SK-N-SH (cell line): ENCODE measurements around the gene PDLIM5. TPM values are rescaled to one million over a fixed set of nuclear protein-coding genes. Genes with fewer than 3 reads are reported as not detected.

ENCODE experiments used
- CTCF ChIA-PET: fragments of 300-600, 350-600 bp; formaldehyde crosslinking; extraction: SDS; loops from one replicate; lab custom pipeline; 2021; lab: Yijun Ruan, JAX
- POLR2A ChIA-PET: fragments of 350-600 bp; sonication (Branson Sonifier 250); formaldehyde crosslinking; extraction: SDS; loops from one replicate; lab custom pipeline; 2020; ENCODE audit warnings: antibody characterized with exemption, inconsistent platforms; lab: Yijun Ruan, JAX
- DNase-seq: peaks from one replicate; pipeline ENCODE4 v3.0.0; 2012
- H2AFZ ChIP-seq: fragments of 200-600 bp; sonication (generic); 2 replicates; pipeline ENCODE4 v1.8.1; 2016; ENCODE audit warnings: antibody characterized with exemption, mild to moderate bottlenecking, low read depth
- H3F3A ChIP-seq: fragments of 200-600 bp; sonication (generic); replicated peaks from 2 replicates; pipeline ENCODE3; 2016; ENCODE audit warnings: antibody characterized with exemption, mild to moderate bottlenecking; ENCODE audit not compliant: insufficient read depth
- H3K27ac ChIP-seq, 2 experiments: fragments of 200-500 bp in 1 of 2; fragments of 200-600 bp in 1 of 2; sonication (Bioruptor generic) in 1 of 2; sonication (generic), shearing (Covaris generic) in 1 of 2; 2 replicates each; pipeline versions ENCODE4 v1.5.1 to v1.6.1; 2014 to 2016; ENCODE audit warnings: low read depth in 2 of 2, inconsistent platforms in 1 of 2, low read length in 1 of 2, mild to moderate bottlenecking in 1 of 2, mixed read lengths in 1 of 2
- H3K27me3 ChIP-seq: fragments of 200-600 bp; sonication (generic), shearing (Covaris generic); 2 replicates; pipeline ENCODE4 v1.6.1; 2016; ENCODE audit warnings: mixed run types; ENCODE audit not compliant: insufficient read depth
- H3K36me3 ChIP-seq, 2 experiments: fragments of 200-500 bp in 1 of 2; fragments of 200-600 bp in 1 of 2; sonication (Bioruptor generic) in 1 of 2; sonication (generic) in 1 of 2; replicated peaks in 1 of 2; 2 replicates each; pipeline versions ENCODE3 to v1.5.1; 2014 to 2016; ENCODE audit warnings: low read length in 1 of 2, mild to moderate bottlenecking in 1 of 2; ENCODE audit not compliant: insufficient read depth in 2 of 2, control insufficient read depth in 1 of 2
- H3K4me1 ChIP-seq, 2 experiments: fragments of 200-500 bp in 1 of 2; fragments of 200-600 bp in 1 of 2; sonication (Bioruptor generic) in 1 of 2; sonication (generic), shearing (Covaris generic) in 1 of 2; 2 replicates each; pipeline versions ENCODE4 v1.5.1 to v1.6.1; 2014 to 2016; ENCODE audit warnings: low read depth in 1 of 2, low read length in 1 of 2, mixed run types in 1 of 2; ENCODE audit not compliant: insufficient read depth in 2 of 2, control insufficient read depth in 1 of 2
- H3K4me2 ChIP-seq: fragments of 200-600 bp; sonication (generic), shearing (Covaris generic); 2 replicates; pipeline ENCODE4 v1.6.1; 2017; ENCODE audit warnings: mixed run types
- H3K4me3 ChIP-seq, 2 experiments: fragments of 200-500 bp in 1 of 2; fragments of 200-600 bp in 1 of 2; sonication (Bioruptor generic) in 1 of 2; sonication (generic), shearing (Covaris generic) in 1 of 2; 2 replicates each; pipeline versions ENCODE4 v1.5.1 to v1.8.1; 2014 to 2016; ENCODE audit warnings: low read depth in 2 of 2, inconsistent platforms in 1 of 2, low read length in 1 of 2, mild to moderate bottlenecking in 1 of 2, mixed read lengths in 1 of 2, moderate library complexity in 1 of 2
- H3K79me2 ChIP-seq: fragments of 200-600 bp; sonication (generic); 2 replicates; pipeline ENCODE4 v1.8.1; 2017; ENCODE audit warnings: mild to moderate bottlenecking; ENCODE audit not compliant: insufficient read depth
- H3K9ac ChIP-seq: fragments of 200-600 bp; sonication (generic); 2 replicates; pipeline ENCODE4 v1.6.1; 2017; ENCODE audit warnings: mixed run types
- H3K9me2 ChIP-seq: fragments of 200-600 bp; sonication (generic); 2 replicates; pipeline ENCODE4 v1.6.1; 2017; ENCODE audit warnings: mixed run types
- H3K9me3 ChIP-seq: fragments of 200-600 bp; sonication (generic); 2 replicates; pipeline ENCODE4 v1.6.1; 2017; ENCODE audit warnings: mixed run types, mild to moderate bottlenecking, moderate library complexity
- H4K20me1 ChIP-seq: fragments of 200-600 bp; sonication (generic); 2 replicates; pipeline ENCODE4 v1.6.1; 2017; ENCODE audit warnings: mild to moderate bottlenecking, mixed run types; ENCODE audit not compliant: insufficient read depth
- ELF1 ChIP-seq: IDR thresholded peaks from 2 replicates; pipeline ENCODE4 v1.4.0; 2012
- EZH2phosphoT487 ChIP-seq: fragments of 200-600 bp; sonication (generic); IDR thresholded peaks from 2 replicates; pipeline ENCODE4 v1.6.1; 2017; ENCODE audit warnings: low read depth, mixed run types, mild to moderate bottlenecking, antibody characterized with exemption, moderate library complexity, borderline replicate concordance
- FOXJ3 ChIP-seq: sonication (generic); formaldehyde crosslinking; IDR thresholded peaks from 2 replicates; pipeline ENCODE4 v1.5.1; 2020; ENCODE audit warnings: mild to moderate bottlenecking, missing genetic modification reagents
- GATA2 ChIP-seq: sonication (generic); formaldehyde crosslinking; IDR thresholded peaks from 2 replicates; pipeline ENCODE4 v1.5.0; 2020; ENCODE audit warnings: mild to moderate bottlenecking, missing genetic modification reagents
- IRF3 ChIP-seq: fragments of 150-350 bp; IDR thresholded peaks from 2 replicates; pipeline ENCODE4 v1.6.1; 2016; ENCODE audit warnings: mild to moderate bottlenecking, low read depth, low read length
- MXI1 ChIP-seq: IDR thresholded peaks from 2 replicates; pipeline ENCODE4 v1.6.1; 2012; ENCODE audit warnings: mild to moderate bottlenecking, low read depth, low read length, improper control_type of control experiment
- NRF1 ChIP-seq: IDR thresholded peaks from 2 replicates; pipeline ENCODE4 v1.6.1; 2012; ENCODE audit warnings: low read depth, mild to moderate bottlenecking, low read length
- POLR2AphosphoS5 ChIP-seq: IDR thresholded peaks from 2 replicates; pipeline ENCODE4 v1.6.1; 2012; ENCODE audit warnings: low read depth, low read length
- RCOR1 ChIP-seq: fragments of 150-350 bp; IDR thresholded peaks from 2 replicates; pipeline ENCODE4 v1.6.1; 2017; ENCODE audit warnings: antibody characterized with exemption, low read length
- TAF1 ChIP-seq: IDR thresholded peaks from 2 replicates; pipeline ENCODE4 v1.6.1; 2012; ENCODE audit warnings: low read depth, mild to moderate bottlenecking, low read length, moderate library complexity, borderline replicate concordance
- YY1 ChIP-seq: IDR thresholded peaks from 2 replicates; pipeline ENCODE4 v1.4.0; 2012; ENCODE audit warnings: low read depth, mild to moderate bottlenecking
- WGBS: methylation state at CpG from one replicate; pipeline ENCODE4 v1.1.6; 2017; ENCODE audit warnings: low lambda C conversion rate; 5-methylcytosine and 5-hydroxymethylcytosine counted together
- polyA plus RNA-seq, 3 experiments: library from polyadenylated mRNA; depleted of rRNA; stranded (reverse); fragments of >200 nt; gene quantifications; 2 replicates each; pipeline ENCODE4 v1.2.3, GENCODE V29; 2012
- TF ChIP-seq, protein P1 (sequence below): IDR thresholded peaks from 2 replicates; pipeline ENCODE4 v1.6.1; 2012; ENCODE audit warnings: mild to moderate bottlenecking, low read depth, low read length, moderate library complexity
- TF ChIP-seq, protein P2 (sequence below): IDR thresholded peaks from 2 replicates; pipeline ENCODE4 v1.4.0; 2012; ENCODE audit warnings: low read depth
- TF ChIP-seq, protein P3 (sequence below): fragments of 200-600 bp; sonication (generic); IDR thresholded peaks from 2 replicates; pipeline ENCODE4 v1.6.1; 2017; ENCODE audit warnings: antibody characterized with exemption, mild to moderate bottlenecking, moderate library complexity

PDLIM5 gene
- polyA plus RNA-seq, 1 of the 3 experiments (the other 2 are of a cell fraction), result 36.7 TPM

DNA sequence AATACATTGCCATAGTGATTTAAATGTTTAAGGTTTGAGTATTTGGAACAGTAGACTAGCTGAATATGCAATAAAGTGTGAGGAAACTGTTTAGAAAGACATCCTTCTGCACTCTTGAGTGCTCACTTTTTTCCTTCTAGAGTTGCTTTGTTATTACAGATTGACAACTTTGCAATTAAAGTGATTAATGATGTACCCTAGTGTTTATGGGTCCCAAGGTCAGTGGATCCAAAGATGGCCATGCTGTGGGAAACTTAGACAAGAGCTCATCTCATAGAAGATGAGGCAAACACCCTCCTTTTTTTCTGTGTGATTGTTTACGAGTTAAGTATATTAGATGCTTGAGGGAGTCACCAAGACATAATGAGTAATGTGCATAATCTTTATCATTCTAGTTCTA is 118.8 kb downstream of the PDLIM5 start:
- H4K20me1 ChIP-seq, result no peaks in the 10 kb centered on the region
- no peaks in the 10 kb centered on the region for H3K9me3 ChIP-seq
- H3K9ac ChIP-seq, result no peak overlapping the region
- H3K36me3 ChIP-seq, result peaks cover 0 to 6% of the 10 kb centered on the region in 2 experiments
- DNase-seq, result no peak
- ChIA-PET POLR2A (no interaction called here), CTCF (interaction anchor here (0.6 kb wide), 1 partner anchor 164 kb away, joined by 3 read pairs; no protein-coding TSS in a partner anchor)
- WGBS, result 100% methylated on average over 1 of the region's 1 CpG
- H3K27me3 ChIP-seq, result no peaks in the 10 kb centered on the region
- peaks cover under 1 to 26% of the 10 kb centered on the region in 2 experiments; a peak in 3 of 4 replicates for H3K4me1 ChIP-seq
- no peak overlapping the region for H3K27ac ChIP-seq
- no peak overlapping the region for H2AFZ ChIP-seq
- peaks cover 85% of the 10 kb centered on the region for H3K79me2 ChIP-seq
- H3K9me2 ChIP-seq, result no peaks in the 10 kb centered on the region
- no peak for TF ChIP-seq EZH2phosphoT487
- no peak for TF ChIP-seq IRF3
- no peak for TF ChIP-seq NRF1
- TF ChIP-seq, protein P1, sequence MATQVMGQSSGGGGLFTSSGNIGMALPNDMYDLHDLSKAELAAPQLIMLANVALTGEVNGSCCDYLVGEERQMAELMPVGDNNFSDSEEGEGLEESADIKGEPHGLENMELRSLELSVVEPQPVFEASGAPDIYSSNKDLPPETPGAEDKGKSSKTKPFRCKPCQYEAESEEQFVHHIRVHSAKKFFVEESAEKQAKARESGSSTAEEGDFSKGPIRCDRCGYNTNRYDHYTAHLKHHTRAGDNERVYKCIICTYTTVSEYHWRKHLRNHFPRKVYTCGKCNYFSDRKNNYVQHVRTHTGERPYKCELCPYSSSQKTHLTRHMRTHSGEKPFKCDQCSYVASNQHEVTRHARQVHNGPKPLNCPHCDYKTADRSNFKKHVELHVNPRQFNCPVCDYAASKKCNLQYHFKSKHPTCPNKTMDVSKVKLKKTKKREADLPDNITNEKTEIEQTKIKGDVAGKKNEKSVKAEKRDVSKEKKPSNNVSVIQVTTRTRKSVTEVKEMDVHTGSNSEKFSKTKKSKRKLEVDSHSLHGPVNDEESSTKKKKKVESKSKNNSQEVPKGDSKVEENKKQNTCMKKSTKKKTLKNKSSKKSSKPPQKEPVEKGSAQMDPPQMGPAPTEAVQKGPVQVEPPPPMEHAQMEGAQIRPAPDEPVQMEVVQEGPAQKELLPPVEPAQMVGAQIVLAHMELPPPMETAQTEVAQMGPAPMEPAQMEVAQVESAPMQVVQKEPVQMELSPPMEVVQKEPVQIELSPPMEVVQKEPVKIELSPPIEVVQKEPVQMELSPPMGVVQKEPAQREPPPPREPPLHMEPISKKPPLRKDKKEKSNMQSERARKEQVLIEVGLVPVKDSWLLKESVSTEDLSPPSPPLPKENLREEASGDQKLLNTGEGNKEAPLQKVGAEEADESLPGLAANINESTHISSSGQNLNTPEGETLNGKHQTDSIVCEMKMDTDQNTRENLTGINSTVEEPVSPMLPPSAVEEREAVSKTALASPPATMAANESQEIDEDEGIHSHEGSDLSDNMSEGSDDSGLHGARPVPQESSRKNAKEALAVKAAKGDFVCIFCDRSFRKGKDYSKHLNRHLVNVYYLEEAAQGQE, result no peak
- no peak for TF ChIP-seq MXI1
- TF ChIP-seq, protein P2, sequence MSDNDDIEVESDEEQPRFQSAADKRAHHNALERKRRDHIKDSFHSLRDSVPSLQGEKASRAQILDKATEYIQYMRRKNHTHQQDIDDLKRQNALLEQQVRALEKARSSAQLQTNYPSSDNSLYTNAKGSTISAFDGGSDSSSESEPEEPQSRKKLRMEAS, result no peak
- no peak for TF ChIP-seq ELF1
- no peak for TF ChIP-seq GATA2 (CRISPR knock-in tag)
- no peak for TF ChIP-seq RCOR1
- TF ChIP-seq FOXJ3 (CRISPR knock-in tag), result no peak
- TF ChIP-seq, all 33 proteins: peak for 0
- H3K4me2 ChIP-seq, result no peak overlapping the region
- H3F3A ChIP-seq, result peaks cover 18% of the 10 kb centered on the region
- H3K4me3 ChIP-seq, result no peak overlapping the region

DNA sequence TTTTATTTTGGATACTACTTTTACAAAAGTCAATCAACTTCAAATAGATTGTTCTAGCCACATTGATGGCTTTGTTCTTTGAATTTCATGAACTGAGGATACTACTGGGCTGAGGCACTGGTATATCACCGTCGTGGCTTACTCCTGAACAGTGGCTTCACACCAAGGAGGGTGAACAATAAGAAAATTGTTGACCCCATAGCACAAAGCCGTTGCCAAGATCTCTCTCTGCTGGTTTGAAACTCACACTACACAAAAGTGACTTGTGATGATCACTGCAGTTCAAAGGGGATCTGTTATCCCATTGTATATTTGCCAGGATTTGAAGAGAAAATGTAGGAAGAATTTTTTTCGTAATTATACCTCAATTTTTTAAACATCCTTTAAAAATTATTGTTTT is 119.6 kb downstream of the PDLIM5 start:
- Histone ChIP-seq H3K27me3 (no peaks in the 10 kb centered on the region), H4K20me1 (no peaks in the 10 kb centered on the region), H3K9ac (no peak overlapping the region), H3K27ac (no peak overlapping the region), H3K4me2 (no peak overlapping the region), H3K9me3 (no peaks in the 10 kb centered on the region), H3K4me1 (peaks cover 3 to 29% of the 10 kb centered on the region in 2 experiments; a peak in 3 of 4 replicates), H3F3A (peaks cover 18% of the 10 kb centered on the region), H2AFZ (no peak overlapping the region), H3K4me3 (no peak overlapping the region), H3K79me2 (peaks cover 83% of the 10 kb centered on the region), H3K36me3 (peaks cover 0 to 9% of the 10 kb centered on the region in 2 experiments), H3K9me2 (no peaks in the 10 kb centered on the region)
- TF ChIP-seq IRF3 (no peak), YY1 (no peak), POLR2AphosphoS5 (no peak), TAF1 (no peak)
- TF ChIP-seq, protein P3, sequence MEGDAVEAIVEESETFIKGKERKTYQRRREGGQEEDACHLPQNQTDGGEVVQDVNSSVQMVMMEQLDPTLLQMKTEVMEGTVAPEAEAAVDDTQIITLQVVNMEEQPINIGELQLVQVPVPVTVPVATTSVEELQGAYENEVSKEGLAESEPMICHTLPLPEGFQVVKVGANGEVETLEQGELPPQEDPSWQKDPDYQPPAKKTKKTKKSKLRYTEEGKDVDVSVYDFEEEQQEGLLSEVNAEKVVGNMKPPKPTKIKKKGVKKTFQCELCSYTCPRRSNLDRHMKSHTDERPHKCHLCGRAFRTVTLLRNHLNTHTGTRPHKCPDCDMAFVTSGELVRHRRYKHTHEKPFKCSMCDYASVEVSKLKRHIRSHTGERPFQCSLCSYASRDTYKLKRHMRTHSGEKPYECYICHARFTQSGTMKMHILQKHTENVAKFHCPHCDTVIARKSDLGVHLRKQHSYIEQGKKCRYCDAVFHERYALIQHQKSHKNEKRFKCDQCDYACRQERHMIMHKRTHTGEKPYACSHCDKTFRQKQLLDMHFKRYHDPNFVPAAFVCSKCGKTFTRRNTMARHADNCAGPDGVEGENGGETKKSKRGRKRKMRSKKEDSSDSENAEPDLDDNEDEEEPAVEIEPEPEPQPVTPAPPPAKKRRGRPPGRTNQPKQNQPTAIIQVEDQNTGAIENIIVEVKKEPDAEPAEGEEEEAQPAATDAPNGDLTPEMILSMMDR, result no peak
- 96% methylated on average over 4 of the region's 4 CpGs for WGBS
- ChIA-PET CTCF (interaction anchor here (1.1 kb wide), 1 partner anchor 164 kb away, joined by 4 read pairs; no protein-coding TSS in a partner anchor), POLR2A (no interaction called here)
- DNase-seq, result no peak
